CD4-positive, alpha-beta T cell treated with Interleukin-10 for 1 hour (primary cell): Measurements from ENCODE around the gene XRCC4.
"Not testable (repeated sequence)": the region's sequence is repeated elsewhere in the genome, so short reads cannot be mapped to it uniquely, and the experiment has no call there.

Experiments
- DNase-seq: peaks from one replicate; pipeline ENCODE4 v3.0.0-alpha.2; 2020

XRCC4 gene

DNA sequence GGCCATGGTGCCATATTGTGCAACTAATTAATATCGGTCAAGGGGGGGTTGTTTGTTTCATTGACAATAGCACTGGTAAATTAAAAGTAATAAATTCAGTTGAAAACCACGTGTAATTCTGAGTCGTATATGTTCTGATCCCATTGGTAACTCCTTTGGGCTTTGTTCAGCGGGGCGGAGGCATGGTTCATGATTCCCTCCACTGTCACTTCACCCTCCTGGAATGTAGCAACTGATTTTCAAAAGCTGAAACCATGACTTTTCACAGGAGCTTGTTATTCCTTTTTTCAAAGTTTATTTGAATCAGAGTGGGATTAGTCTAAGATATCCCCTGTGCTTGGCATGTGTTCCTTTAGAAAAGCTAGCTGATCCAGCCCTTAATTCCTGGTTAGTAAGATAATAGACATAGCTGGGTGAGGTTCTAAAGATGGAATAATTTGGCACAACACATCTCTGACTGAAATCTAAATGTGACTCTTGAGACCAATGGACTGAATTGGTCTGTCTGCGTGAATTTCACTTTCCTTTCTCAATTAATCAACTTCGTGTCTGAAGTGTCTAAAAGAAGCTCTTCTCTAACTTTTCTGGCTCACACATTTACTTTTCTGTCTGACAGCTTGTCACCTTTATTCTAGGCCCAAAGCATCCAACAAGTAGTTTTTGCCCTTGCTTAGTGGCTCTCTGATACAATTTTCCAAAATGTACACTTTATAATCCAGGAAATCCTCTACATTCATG, 208.5 kb downstream of the XRCC4 start:
- no peak for DNase-seq

DNA sequence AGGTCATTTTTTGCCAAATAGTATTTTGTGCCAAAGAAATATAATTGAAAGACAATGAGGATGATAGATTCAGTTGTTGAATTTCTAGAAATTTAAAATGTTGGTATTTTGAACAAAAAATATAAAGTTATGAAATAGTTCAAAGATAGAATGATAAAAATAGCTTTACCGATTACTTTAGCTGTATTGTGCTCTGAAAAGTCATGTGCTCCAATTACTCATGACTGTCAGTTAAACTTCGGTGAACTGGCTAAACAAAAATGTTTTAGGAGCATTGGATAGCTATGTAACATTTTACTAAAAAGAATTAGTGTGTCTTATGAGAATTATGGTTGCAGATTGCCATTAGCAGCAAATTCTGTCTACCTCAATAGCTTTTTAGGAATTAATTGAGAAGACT, 216.9 kb downstream of the XRCC4 start:
- DNase-seq = no peak

DNA sequence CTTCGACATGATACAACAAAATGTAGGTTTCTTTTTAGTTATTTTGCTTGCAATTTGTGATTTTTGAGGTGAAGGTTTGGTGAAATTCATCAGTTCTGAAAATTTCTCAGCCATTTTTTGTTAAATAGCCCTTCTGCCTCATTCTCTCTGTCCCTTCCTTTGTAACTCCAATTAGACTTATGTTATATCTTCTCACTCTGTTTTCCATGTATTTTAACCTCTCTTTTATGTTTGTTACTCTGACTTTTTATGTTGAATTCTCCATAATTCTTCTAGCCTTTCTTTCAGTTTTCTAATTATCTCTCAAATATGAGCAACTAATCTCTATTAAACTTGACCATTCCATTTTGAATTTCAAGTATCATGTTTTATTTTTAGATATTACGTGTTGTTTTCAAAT, 222.0 kb downstream of the XRCC4 start:
- DNase-seq = no peak

DNA sequence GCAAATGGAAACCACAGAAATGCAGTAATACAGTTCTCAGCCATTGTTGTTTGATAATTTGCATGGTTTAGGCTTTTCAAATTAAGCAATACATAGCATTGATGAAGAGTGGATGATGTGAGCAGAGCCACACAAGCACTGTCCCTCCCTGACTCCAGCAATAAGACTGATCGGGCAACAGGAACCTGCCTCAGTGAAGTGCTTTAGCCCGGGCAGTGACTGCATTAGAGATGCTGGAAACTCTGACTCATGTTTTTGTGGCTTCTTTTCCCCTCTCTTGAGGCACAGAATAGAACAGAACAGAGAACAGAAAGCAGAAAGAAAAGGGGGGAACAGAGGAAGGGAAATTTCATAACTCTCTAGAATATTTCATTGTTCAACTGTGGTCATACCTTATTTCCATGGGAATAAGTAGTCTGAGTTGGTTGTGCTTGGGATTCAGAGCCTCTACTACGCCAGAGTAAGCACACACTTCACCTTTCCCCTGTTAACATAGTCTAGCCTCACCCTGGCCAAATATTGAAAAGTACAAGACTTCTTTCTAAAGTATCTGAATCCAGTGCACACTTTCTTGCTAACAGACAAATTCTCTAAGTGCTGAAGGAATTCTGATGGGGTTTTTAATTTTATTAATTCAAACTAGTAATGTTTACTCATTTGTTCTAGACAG, 229.4 kb downstream of the XRCC4 start:
- peak; percentile 34 for DNase-seq

DNA sequence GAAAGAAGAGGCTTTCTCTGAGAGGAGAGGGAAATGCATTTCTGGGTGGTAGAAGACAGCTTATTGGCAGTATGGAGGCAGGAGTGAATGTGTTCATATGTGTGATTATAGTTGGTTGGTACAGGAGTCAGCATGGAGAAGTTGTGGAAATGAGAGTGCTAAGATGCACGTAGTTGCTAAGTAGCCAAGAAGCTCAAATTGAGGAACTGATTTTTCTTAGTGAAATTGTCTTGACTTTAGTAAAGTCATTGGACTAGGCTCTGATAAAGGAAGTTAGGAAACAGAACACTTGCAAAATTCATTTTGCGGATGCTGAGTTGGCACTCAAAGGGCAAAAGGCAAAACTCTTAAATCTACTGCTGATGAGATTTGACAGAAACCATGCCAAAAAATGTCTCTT, 235.3 kb downstream of the XRCC4 start:
- peak; percentile 15 for DNase-seq

DNA sequence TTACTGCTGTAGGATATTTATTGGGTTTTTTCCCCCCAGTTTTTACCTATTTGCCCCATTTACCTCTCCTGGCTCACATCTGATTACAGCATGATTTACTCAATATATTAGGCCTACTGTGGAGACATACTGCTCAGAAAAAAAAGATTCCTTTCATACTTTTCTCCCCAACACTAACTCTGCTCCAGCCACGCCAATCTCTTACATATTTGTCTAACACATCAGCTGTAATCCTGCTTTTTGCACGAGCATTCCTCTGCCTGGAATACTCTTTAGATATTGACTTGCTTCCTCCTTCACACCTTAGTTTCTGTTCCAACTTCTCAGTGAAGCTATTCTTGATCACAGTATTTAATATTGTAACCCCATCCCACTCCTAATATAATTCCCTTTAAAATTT, 236.1 kb downstream of the XRCC4 start:
- no peak for DNase-seq

DNA sequence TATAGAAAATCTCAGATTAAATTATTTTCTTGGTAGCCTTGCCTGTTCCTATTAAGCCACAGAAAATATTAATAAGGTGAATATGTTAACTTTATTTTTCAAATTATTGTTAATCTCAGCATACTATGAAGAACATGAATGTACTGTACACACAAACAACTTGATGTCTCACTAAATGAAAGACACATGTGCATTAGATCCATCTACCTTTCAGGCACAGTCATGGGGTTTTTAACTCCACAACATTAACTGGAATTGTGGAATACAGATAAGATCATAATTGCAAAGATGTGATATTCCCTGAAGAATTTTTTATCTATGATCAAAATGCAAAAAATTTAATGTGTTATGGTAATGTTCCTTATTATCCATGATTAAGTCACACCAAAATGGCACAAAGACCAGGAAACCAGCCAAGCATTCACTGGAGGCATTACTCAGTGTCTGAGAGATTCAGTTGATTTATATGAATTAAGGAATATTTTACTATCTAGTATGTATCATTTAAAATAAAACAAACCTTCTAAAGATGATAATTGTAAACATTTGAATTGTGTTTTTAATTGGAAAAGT, 244.2 kb downstream of the XRCC4 start:
- DNase-seq = no peak

DNA sequence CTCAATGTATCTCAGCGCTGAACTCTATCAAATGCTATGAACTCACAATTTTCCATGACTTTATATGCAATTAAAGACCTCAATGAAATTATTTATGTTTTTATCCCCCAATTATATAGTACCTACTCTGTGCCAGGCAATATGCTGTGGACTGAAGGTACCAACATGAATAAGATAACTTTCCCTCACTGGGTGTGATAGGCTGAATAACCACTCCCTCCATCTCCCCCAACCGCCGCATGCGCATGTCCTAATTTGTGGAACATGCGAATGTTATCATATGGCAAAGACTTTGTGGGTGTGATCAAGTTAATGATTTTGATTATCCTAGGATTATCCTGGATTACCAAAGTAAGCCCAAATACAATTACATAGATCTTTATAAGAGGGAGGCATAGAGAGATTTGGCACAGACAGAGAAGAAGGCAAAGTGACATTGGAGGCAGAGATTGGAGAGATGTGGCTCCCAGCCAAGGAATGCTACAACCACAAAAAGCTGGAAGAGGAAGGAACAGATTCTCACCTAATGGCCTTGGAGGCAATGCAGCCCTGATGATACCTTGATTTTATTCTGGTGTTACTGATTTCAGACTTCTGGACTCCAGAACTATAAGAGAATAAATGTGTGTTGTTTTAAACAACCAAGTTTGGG, 245.1 kb downstream of the XRCC4 start:
- no peak for DNase-seq

DNA sequence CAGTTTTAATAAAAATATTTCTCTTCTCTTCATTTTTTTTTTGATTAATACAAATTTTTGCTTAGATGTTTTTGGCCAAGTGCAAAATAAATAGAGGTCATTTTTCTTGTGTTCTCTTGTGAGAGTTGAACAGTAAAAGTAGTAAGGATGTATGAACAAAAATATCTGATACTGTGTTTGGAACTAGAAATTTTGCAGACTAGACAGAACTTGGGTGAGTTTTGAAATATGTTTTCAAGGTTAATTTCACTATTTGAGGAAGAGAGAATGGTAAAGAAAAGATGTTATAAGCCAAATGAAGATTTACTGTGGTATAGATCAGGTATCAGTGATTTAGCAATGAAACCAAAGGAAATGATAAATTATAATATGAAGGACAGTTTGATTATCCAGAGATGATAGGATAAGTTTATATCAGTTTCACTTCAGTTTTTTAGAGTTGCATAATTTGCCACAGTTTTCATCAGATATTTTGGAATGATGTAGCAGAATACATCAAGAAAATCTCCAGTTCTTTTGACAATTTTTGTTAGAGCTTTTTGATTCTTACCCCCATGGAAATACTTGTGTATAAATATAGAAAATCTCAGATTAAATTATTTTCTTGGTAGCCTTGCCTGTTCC, 246.3 kb downstream of the XRCC4 start:
- DNase-seq = no peak

DNA sequence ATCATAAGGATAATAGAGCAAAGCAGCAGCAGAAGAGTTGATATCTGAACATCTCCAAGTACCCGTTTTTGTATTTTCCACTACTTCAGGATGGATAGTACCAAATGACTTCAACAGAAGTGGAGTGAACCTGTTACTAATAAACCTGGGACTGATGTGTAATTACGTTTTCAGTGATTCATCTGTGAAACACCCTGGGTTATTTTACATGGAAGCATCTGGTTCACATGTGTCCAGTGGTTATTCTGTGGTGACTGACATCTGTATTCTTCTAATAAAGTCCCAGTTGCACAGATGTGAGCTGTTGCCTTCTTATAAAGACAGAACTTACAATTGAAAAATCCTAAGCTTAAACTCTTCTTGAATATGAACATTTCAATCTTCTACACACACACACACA, 254.5 kb downstream of the XRCC4 start:
- no peak for DNase-seq

DNA sequence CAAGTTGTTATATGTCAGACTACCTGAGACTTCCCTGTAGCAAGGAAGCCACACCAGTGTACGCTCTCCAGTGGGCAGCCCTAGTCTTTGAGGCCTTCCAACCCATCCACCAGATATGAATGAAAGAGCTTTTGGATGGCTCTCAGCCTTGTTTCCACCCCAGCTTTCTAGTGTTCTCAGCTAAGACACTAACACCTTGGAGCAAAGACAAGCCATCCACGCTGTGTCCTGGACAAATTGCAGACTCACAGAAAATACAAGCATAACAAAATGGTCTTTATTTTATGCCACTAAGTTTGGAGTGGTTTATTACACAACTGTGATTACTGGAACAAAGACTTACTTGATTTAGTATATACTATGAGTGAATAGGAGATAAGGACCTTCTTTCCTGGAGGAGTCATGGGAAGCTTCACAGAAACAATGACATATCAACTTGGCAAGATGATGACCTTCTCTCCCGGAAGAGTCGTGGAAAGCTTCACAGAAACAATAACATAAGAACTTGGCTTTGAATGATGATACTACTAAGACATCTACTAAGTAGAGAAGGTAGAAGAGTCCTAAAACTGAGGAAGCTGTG, 260.2 kb downstream of the XRCC4 start:
- no peak for DNase-seq

DNA sequence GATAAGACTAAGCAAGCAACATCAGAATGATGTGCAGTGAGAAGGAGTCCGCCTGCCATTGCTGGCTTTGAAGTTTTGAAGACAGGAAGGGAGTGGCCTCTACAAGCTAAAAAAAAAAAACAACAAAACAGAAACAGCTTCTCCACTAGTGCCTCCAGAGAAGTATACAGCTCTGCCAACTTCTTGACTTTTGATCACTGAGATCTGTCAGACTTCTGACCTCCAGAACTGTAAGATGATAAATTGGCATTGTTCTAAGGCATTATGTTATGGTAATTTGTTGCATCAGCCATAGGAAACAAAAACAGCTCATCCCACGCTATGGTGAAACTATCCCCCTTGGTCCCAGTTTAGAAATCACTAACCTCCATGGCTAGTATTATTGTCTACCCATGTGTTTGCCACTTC, 263.2 kb downstream of the XRCC4 start:
- DNase-seq = peak; percentile 34

DNA sequence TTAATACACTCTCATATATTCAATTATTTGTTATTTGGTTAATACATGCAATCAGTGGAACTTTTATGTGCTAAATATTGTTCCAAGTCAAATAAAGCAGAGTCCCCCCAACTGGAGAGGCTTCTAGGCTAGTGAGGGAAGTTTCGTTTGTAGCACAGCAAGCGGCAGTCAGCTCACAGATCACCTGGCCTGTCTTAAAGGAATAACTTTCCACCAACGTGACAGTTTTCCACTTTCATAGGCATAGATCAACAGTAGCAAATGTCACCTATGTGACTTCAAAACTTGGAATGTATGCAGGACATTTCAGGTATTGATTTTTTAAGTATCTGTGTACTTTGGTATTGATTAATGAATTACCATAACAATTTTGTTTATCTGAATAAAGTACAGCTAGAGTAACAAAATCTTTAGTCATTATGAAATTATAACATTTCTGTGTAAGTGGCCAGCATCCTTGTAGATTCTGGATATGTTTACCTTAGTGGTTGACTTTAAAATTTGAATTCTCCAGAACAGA, 264.5 kb downstream of the XRCC4 start:
- DNase-seq = no peak

DNA sequence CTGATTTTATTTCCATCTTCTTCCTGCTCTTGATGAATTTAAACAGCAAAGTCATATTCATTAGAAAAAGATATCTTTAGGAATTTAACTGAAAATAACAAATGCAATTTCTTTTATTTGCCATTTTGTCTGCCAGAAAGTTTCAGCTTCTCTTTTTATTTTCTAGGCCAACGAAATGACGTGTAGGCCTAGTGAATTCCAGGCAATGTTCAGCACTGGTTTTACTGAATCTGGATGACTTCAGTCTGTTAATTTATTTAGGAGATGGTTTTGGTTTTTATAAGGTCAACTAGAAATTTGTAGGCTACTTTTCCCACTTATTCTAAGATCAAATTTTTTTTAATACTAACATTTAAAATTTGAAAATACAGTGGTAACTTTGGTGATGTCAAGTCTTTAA, 265.1 kb downstream of the XRCC4 start:
- no peak for DNase-seq

DNA sequence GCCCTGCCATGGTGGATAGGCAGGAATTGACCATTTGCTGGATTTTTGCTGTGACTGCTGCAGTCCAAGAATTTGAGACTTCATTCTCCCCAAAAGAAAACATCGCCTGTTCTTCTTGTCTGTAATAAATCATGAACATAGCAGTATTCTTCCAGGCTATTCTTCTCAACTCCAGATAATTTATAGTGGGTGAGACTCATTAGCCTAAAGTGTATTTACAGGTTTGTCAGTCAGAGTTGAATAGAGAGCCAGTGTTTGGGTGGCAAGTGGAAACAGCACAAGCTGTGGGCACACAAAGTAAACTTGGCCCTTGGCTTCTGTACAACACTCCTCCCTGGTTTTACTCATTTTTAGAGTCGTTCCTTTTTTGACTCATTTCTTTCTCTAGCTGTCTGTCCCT, 266.0 kb downstream of the XRCC4 start:
- no peak for DNase-seq

DNA sequence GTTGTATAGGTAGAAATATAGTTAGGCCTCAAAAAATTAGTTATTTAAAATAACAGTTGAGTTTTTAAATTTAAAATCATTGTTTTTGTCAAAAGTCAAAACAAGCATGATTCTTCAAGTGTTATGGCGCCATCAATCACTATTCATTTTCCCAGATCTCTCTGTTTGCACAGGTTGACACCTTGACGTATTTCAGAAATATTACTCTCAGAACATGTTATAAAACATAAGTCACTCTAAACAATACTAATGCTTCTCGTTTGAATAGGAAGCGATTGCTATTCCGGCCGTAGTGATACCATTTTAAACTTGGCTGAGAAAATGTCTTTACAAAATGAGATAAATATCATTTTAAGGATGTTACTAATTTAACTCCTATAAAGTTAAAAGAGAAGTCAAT, 268.1 kb downstream of the XRCC4 start:
- DNase-seq = no peak

DNA sequence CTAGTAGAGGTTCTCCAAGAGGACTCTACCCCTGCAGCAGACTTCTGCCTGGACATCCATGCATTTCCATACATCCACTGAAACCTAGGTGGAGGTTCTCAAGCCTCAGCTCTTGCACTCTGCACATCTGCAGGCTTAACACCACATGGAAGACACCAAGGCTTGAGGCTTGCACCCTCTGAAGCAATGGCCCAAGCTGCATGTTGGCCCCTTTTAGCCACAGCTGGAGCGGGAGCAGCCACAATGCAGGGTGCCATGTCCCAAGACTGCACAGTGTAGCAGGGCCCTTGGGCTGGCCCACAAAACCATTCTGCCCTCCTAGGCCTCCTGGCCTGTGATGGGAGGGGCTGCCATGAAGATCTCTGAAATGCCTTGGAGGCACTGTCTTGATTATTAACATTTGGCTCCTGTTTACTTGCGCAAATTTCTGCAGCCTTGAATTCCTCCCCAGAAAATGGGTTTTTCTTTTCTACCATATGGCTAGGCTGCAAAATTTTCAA, 271.0 kb downstream of the XRCC4 start:
- no peak for DNase-seq

DNA sequence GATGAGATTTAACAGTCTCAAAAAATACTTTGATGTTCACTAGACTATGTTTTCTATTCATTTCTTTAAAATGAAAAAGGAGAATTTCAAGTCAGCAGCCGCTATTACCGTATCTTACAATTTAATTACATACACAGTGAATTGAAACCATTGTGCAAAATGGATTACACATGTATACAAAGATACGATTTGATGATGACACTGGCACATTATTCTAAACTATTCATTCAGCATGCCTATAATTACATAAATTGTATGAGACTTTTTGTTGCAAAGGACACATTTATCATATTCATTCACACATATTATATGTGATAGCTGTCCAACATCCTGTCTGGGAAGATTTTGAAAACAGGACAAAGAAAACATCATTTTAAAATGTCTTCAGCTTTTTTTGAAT, 275.9 kb downstream of the XRCC4 start:
- no peak for DNase-seq

DNA sequence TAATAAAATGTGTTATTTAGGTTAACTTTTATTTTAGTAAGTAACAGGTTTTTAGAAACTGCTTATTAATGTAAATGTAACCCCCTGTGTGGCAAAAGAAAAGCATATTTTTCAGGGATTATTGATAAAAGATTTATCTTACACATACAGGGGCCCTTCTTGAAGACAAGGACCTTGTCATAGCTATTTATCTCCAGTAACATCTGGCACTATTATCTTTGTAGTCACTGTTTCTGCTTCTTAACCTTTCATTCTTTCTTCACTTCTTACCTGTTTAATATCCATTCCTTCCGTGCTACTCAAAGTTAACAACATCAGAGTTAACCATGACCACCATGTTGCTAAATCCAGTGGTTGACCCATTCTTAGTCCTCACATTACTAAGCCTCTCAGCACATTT, 276.4 kb downstream of the XRCC4 start:
- DNase-seq = no peak

DNA sequence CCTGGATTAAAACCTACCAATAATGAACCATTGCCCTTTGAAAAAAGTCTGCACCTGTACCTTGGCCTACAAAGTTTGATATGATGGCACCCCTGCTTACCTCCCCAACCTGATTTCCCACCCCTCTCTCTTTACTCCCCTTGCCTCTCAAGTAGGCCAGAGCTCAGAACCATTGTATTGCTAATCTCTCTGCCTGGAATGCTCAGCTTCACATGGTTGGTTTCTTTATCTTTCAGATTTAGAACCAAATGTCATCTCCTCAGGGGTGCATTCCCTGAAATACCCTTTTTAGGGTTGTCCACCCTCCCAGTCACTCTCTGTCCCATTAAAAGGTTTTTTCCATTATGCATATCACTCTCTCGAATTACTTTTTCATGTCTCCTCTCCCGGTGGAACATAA, 277.6 kb downstream of the XRCC4 start:
- DNase-seq = no peak

DNA sequence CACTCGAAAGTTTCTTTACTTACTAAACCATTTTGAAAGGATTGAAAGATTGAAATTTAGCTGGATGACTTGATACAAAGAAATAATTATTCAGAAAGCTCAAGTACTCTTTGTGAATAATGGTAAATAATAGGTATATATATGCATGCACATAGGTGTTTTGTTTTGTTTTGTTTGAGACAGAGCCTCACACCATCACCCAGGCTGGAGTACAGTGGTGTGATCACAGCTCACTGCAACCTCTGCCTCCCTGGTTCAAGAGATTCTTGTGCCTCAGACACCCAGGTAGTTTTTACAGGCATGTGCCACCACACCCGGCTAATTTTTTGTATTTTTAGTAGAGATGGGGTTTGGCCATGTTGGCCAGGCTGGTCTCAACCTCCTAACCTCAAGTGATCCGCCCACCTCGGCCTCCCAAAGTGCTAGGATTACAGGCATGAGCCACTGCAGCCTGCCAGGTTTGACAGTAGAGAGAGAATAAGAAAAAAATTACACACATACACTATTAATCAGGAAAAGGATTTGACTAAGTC, 278.2 kb downstream of the XRCC4 start:
- DNase-seq = not testable (repeated sequence)

DNA sequence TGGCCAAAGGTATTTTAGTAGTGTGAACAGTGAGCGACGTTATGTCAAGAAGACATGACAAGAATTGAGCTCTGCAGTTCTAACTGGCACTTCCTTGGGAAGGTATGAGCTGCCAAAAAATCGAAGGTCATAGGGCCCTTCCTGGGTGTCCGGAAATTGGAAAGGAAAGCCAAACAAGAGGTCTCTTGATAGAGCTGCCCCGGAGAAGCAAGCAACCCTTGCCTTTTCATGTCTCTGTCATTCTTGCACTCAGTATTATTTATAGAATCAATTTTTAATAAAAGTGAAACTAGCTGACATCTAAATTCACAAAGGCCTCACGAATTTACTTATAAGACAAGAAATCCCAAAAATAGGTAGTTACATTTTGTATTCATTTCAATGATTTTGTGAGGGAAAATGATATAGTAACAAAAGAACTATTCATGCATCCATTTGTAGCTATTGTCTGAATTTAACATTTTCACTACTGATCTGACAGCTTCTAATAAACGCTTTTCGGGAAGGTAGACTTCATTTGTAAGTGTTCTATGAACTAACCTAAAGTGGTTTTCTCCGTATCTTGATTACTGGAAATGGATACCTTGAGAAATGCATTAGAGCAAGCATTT, 280.4 kb downstream of the XRCC4 start:
- no peak for DNase-seq
